HK-2 (cell line): ENCODE data around the gene PGAP6.
"Not testable (repeated sequence)": the region's sequence is repeated elsewhere in the genome, so short reads cannot be mapped to it uniquely, and the experiment has no call there.

ENCODE experiments used
- DNase-seq: peaks from one replicate; pipeline ENCODE4 v3.0.0-alpha.2; 2018; ENCODE audit not compliant: unreplicated experiment

The PGAP6 gene

DNA sequence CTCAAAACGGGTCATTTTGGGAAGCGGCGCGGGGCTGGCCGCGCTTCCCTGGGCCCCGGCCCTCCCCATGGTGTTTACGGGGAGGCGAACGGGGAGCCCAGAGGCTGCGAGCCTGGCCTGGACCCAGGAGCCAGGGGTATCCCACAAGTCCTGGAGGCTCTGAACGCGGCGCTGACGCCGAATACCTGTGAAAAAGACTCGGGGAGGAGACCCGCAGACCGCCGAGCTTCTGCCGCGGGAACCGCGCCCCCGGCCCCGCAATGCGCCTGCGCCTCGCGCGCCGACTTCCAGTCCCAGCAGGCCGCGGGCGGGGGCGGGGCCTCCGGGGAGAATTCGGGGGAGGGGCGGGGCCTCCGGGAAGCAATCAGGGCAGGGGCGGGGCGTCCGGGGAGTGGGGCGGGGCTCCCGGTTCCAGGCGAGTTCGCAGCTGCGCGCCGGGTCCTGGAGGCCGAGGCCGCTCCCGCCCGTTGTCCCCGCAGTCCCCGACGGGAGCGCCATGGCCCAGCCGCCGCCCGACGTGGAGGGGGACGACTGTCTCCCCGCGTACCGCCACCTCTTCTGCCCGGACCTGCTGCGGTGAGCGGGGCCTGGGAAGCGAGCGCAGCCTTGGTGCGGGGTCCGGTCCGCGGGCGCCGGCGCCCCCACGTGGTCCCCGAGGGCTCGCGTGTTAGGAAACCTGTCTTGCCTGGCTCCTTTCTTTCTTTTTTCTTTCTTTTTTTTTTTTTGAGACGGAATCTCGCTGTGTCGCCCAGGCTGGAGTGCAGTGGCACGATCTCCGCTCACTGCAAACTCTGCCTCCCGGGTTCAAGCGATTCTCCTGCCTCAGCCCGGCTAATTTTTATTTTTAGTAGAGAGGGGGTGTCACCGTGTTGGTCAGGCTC lies 19.9 kb upstream of the PGAP6 start, which contains the start of gene DECR2:
Gene DECR2, plus strand, starts transcription at position 418 of the 881 bp plus-strand sequence. Its CDS starts 79 bp downstream, at position 497.
- peak; percentile 95 for DNase-seq

DNA sequence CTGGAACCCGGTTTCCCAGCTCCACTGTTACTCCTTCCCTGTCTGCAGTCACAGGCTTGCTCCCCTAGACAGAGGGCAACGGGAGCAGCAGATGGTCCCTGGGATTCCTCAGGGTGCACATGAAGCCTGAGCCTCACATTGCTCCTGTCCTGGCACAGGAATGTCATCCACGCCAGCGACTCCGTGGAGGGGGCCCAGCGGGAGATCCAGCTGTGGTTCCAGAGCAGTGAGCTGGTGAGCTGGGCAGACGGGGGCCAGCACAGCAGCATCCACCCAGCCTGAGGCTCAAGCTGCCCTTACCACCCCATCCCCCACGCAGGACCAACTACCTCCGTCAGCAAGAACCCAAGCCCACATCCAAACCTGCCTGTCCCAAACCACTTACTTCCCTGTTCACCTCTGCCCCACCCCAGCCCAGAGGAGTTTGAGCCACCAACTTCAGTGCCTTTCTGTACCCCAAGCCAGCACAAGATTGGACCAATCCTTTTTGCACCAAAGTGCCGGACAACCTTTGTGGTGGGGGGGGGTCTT lies 18.3 kb upstream of the PGAP6 start:
- DNase-seq, result no peak

DNA sequence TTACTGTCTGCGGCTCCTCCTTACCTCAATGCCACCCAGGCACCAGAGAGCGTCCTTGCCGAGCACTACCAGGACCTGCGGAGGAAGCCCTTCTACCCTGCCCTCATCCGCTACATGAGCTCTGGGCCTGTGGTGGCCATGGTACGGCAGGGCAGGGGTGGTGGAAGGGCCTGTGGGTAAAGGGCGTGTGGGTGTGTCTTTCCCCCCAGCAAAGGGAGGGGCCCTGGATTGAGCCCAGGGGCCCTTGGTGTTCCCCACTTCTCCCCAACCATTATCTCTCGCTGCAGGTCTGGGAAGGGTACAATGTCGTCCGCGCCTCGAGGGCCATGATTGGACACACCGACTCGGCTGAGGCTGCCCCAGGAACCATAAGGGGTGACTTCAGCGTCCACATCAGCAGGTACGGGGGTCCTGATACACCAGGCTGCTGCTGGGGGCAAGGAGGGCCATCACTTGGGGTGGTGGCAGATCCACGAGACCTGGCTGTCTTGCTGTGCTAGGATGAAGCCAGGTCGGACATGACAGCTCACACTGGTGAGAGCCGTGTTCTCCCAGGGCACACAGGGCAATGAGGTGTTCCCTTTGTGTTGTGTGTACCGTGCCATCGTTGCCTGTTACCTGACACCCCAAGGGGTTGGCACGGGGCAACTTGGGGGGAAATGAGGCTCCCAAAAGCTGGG lies 17.7 kb upstream of the PGAP6 start:
- no peak for DNase-seq

DNA sequence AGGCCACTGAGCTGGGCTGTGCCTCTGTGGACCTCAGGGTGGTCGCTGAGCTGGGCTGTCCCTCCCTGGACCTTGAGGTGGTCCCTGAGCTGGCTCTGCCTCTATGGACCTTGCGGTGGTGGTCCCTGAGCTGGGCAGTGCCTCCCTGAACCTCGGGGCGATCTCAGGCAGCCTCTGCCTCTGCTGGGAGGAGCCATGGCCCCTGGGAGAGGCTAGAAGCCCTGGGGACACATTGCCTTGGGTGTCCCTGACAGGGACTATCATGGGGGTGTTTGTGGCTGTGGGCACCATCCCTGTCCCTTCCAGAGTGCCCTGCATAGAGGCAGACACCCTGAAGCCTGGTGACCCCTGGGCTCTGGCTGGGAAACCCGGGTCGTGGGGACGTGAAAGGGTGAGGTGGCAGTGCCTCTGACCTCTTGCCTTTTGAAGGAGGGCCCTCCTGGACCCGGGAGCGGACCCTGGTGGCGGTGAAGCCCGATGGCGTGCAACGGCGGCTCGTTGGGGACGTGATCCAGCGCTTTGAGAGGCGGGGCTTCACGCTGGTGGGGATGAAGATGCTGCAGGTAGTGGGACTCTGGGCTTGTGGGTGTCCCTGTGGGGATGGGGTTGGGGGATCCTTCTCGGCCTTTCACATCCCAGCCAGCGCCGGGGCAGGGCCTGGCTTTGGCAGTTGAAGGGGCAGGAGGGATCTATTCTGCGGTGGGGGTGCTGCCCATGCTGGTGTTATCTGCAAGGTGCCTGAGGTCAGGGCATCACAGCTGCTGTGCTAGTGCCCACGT lies 17.0 kb upstream of the PGAP6 start:
- DNase-seq, result no peak

DNA sequence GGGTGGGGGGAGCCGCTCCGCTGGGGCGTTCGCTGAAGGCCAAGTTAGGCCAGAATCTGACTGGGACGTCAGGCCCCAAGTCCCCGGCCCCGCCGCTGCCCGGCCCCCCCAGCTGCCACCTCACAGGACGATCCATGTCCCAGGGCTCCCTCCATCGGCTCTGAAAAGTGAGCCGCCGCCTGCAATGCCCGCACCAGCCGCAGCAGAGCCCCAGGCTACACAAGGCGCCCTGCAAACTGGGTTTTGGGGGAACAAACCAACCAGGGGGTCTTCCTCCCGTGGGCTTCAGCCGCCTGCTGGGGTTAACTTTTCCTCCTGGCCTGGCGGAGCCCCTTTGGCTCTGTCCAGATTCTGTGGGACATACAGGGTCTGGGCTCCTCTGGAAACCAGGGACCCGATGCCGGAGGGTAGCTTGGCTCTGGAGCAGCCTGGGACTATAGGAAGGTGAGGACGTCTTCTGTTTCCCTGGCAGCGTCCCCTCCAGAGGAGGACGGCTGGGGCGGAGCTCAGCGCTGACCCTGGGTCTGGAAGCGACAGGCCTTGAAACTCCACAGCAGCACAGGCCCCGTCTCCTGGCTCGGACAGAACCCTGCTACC lies 16.1 kb upstream of the PGAP6 start:
- no peak for DNase-seq

DNA sequence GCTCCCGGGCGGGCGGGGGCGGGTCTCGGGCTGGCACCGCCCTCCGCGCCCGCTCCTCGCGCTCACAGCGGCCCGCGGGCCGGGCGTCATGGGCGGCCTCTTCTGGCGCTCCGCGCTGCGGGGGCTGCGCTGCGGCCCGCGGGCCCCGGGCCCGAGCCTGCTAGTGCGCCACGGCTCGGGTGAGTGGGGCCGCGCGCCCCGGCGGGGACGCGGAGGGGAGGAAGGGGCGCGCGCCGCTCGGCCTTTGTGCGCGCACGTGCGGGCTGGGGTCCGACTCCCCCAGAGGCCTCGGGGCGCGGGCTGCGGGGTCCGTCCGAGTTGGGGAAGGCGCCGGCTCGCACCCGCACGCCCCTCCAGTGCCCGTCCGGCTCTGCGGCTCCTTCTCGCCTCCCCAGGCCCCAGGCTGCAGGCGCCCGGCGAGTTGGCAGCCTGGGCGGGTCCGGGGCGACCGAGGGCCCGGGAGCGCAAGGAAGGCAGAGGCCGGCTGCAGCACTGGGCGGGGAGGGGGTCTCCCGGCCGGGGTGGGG lies 15.4 kb upstream of the PGAP6 start, which contains the start of gene NME4:
Gene NME4, plus strand, starts transcription at position 65 of the 527 bp plus-strand sequence. Its CDS starts 24 bp downstream, at position 89.
- peak; percentile 22 for DNase-seq

DNA sequence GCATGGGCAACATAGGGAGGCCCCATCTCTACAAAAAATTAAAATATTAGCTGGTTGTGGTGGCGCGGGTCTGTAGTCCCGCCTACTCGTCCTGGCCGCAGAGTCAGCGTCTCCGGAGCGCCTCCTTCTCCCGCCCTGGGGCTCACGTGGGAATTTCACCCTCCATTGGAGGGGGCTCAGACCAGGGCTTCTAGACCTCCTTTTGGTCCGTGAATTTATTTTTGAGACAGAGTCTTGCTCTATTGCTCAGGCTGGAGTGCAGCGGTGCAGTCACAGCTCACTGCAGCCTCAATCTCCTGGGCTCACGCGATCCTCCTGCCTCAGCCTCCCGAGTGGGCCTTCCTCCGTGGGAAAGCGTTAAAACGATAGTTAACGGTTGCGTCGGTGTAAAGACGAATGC lies 14.8 kb upstream of the PGAP6 start:
- peak; percentile 41 for DNase-seq

DNA sequence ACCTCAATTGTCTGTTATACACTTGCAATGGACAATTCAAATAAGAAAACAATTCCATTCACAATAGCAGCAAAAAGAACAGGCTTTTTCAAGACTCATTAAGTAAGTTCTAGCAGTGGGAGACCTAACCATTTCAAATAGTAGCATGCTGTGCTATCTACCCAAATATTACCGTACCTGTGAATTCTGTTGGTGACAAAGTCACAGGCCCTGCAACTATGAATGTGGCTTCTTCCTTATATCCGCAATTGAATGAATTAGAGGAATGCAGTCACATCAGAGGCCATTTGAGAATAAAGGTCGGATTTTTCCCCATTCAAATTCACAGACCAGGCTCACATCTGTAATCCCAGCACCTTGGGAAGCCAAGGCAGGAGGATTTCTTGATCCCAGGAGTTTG lies 14.4 kb upstream of the PGAP6 start:
- no peak for DNase-seq

DNA sequence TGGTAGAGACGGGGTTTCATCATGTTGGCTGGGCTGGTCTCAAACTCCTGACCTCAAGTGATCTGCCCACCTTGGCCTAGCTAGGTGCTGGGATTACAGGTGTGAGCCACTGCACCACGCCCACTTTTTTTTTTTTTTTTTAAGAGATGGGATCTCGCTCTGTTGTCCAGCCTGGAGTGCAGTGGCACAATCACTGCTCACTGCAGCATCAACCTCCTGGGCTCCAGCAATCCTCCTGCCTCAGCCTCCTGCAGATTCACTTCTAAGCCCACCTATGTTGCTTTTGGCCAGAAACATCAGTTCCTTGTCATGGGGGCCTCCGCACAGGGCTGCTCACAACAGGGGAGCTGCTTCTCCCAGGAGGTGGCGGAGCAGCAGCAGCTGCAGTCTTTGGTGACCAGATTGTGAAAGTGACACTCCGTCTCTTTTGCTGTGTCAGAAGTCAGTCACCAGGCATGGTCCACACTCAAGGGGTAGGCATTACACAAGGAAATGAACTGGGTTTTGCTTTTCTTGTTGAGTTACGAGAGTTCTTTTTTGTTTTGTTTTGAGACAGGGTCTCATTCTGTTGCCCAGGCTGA lies 10.8 kb upstream of the PGAP6 start:
- DNase-seq, result no peak

DNA sequence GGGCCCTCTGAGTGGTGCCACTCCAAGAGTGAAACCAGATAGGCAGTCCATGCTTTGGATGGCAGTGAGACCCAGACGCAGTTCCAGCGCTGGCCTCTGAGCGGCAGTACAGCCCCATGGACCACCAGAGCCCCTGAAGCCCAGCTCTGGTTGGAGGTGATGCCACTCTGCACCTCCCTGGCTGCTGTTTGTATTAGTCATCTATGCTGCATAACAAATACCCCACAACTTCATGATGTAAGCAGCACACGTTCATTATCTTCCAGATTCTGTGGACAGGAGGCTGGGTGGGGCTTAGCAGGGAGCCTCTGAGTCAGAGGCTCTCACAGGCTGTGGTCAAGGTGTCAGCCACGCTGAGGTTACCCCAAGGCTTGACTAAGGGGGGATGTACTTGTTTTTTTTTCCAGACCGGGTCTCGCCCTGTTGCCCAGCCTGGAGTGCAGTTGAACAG lies 10.1 kb upstream of the PGAP6 start:
- DNase-seq, result peak; percentile 74

DNA sequence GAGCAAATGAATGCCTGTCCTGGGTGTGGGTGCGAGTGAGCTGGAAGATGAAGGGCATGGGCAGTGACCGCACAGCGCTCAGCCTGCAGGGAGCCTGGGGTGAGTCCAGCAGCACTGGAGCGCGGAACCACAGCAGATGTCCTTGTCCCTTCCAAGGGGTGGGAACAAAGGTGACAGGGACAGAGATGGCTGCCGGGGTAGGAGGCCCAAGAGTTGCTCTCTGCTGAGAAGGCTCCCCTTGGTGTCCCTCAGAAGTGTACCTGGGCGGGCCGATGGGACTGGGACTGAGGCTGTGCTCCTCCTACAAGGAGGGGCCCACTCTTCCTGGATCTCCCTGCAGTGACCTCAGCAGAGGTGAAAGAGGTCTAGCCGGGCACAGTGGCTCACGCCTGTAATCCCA lies 7.6 kb upstream of the PGAP6 start:
- no peak for DNase-seq

DNA sequence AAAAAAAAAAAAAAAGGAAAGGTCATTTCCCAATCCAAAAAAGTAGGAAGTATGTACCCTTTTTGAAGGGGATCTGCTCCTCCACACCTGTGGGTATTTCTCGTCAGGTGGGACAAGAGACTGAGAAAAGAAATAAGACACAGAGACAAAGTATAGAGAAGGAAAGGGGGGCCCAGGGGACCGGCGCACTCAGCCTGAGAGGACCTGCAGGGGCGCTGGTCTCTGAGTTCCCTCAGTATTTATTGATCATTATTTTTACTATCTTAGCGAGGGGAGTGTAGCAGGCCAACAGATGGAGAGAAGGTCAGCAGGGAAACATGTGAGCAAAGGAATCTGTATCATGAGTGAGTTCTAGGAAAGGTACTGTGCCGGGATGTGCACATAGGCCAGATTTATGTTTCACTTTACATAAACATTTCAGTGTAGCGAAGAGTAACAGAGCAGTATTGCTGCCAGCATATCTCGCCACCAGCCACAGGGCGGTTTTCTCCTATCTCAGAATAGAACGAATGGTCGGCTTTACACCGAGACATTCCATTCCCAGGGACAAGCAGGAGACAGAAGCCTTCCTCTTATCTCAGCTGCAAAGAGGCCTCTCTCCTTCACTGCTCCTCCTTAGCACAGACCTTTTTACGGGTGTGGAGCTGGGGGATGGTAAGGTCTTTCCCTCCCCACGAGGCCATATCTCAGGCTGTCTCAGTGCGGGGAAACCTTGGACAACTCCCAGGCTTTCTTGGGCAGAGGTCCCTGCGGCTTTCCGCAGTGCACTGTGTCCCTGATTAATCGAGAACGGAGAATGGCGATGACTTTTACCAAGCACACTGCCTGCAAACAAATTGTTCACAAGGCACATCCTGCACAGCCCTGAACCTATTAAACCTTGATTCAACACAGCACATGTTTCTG lies 6.2 kb upstream of the PGAP6 start:
- not testable (repeated sequence) for DNase-seq

DNA sequence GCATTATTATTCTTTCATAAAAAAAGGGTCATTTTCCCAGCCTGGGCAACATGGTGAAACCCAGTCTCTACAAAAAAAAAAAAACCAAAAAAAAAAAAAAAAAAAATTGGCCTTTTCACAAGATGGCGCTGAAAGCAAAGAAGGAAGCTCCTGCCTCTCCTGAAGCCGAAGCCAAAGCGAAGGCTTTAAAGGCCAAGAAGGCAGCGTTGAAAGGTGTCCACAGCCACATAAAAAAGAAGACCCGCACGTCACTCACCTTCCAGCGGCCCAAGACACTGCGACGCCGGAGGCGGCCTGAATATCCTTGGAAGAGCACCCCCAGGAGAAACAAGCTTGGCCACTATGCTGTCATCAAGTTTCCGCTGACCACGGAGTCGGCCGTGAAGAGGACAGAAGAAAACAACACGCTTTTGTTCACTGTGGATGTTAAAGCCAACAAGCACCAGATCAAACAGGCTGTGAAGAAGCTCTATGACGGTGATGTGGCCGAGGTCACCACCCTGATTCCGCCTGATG lies 4.9 kb upstream of the PGAP6 start:
- no peak for DNase-seq

DNA sequence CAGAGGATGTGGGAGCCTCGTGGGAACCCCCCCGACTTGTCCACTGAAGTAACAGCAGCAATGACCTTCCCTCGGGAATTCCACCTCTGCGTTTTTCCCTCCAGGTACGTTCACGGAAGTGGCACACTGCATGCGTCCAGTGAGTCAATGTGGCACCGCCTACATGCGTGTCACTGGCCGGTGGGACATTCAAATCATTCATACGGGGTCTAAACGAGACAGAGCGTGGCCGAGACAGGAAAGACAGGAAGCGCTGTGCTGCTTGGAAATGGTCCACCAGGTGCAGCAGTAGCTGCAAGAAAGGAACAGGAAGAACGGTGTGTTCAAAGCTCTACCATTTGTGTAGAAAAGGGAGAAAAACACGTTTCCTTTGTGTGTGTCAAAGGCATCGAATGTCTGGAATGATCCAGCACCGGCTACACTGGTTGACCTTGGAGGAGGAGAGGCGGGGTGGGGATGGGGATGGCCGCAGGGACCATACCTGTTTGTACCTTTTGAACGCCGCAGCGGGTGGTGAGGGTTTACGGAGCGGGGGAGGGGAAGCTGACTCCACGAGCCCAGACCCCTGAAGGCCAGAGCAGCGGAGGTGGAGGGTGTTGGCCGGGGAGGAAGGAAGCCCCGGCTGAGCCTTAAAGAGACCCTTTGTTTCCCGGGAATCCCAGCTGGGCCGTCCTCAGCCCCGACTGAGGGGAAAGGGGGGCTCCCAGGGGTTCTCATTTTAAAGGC lies 1.7 kb upstream of the PGAP6 start:
- DNase-seq, result no peak

DNA sequence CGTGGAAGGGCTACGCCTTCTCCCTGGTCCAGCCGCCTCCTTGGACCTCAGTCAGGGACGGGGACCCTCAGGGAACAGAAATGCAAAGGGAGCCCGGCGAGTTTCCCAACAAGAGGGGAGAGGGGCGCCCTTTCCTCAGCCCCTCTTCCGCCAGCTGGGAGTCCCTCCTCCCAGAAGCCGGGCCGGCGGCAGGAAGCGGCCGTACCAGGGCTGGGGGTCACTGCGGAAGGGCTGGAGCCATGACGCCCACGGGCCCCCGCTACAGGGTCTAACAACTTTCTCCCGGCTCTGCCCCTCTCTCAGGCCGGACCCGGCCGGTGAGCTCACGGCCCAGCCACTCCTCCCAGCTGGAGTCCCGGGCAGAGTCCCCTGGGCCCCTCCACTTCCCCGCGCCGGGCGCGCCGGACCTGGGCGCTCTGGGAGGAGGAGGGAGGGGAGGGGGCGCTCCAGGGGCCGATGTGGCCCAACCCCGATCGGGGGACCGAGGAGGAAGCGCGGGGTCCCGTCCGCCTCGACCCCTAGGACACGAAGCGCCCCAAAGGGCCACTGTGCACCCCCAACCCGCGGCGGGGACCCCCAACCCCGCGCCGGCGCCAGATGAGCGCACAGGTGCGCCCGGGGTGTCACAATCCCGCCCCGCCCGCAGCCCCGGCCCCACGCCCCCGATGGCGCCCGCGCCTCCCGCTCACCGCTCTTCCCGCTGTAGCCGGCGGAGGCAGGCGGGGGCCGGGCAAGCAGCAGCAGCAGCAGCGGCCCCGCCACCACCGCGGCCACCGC lies 578 bp downstream of the PGAP6 start:
- DNase-seq, result peak; percentile 25

DNA sequence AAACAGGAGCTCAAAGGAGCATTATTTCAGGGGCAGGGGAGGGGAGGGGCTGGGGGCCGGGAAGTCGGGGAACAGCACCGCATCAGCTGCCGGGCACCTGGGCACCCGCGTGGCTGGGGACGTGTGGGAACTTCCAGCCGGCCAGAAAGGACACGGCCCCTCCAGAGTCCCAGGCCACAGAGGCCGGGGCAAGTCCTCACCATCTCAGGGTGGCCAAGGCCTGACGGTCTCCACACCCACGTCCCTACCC lies 1.1 kb downstream of the PGAP6 start:
- no peak for DNase-seq

DNA sequence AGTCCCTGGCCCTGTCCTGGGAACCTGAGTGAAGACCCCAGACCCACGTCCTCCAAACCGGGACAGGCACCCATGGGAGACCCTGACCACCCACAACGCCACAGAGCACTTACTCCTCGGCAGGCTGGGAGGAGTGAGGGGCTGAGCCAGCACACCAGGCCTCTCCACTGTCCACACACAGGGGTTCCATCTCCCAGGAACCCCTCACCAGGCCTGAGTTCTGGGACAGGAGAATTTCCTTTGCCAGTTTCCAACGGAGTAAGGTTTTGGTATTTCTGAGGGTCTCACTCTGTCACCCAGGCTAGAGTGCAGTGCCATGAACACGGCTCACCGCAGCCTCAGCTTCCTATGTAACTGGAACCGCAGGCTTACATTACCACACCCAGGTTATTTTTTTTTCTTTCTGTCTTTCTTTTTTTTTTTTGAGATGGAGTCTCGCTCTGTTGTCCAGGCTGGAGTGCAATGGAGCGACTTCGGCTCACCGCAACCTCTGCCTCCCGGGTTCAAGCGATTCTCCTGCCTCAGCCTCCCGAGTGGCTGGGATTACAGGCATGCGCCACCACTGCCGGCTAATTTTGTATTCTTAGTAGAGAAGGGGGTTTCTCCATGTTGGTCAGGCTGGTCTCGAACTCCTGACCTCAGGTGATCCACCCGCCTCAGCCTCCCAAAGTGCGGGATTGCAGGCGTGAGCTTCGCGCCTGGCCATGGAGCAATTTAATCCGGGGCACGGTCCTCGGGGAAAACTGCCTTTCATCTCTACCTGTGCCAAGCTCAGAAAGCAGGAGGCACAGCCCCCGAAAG lies 1.6 kb downstream of the PGAP6 start:
- no peak for DNase-seq
